ENCODE results near the gene MAPRE3.

Gene MAPRE3

DNA sequence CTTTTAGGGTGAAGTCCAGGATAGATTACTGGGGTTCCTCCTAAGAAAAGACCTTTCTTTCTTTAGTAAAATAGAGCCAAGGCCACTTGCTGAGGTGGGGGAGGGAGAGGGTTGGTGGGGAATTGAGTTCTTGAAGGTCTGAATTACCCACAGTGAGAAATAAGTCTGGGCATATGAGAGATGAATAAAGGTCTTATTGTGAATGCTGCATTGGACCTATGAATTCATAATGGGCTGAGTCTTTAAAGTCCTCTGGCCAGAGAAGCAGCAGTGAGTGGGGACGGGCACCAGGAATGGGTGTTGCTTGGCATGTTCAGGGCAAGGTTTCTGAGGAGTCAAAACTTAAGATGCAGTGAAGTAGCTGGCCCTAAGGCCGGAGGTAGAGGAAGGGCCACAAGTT lies 10.5 kb downstream of the MAPRE3 start:
- peaks cover 10% of the 10 kb centered on the region for H3K27me3 Mint-ChIP-seq (ENCODE audit: low read depth, poor library complexity)
- H3K4me3 Mint-ChIP-seq, result no peak overlapping the region
- H3K4me1 Mint-ChIP-seq, result no peaks in the 10 kb centered on the region
- TF ChIP-seq, protein P1, sequence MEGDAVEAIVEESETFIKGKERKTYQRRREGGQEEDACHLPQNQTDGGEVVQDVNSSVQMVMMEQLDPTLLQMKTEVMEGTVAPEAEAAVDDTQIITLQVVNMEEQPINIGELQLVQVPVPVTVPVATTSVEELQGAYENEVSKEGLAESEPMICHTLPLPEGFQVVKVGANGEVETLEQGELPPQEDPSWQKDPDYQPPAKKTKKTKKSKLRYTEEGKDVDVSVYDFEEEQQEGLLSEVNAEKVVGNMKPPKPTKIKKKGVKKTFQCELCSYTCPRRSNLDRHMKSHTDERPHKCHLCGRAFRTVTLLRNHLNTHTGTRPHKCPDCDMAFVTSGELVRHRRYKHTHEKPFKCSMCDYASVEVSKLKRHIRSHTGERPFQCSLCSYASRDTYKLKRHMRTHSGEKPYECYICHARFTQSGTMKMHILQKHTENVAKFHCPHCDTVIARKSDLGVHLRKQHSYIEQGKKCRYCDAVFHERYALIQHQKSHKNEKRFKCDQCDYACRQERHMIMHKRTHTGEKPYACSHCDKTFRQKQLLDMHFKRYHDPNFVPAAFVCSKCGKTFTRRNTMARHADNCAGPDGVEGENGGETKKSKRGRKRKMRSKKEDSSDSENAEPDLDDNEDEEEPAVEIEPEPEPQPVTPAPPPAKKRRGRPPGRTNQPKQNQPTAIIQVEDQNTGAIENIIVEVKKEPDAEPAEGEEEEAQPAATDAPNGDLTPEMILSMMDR (IDR thresholded peaks at IDR 0.05), result no peak
- H3K36me3 Mint-ChIP-seq (ENCODE audit: low read depth), result no peaks in the 10 kb centered on the region
- H3K27ac Mint-ChIP-seq, result no peak overlapping the region
- DNase-seq, result no peak
- H3K9me3 Mint-ChIP-seq, result no peaks in the 10 kb centered on the region

DNA sequence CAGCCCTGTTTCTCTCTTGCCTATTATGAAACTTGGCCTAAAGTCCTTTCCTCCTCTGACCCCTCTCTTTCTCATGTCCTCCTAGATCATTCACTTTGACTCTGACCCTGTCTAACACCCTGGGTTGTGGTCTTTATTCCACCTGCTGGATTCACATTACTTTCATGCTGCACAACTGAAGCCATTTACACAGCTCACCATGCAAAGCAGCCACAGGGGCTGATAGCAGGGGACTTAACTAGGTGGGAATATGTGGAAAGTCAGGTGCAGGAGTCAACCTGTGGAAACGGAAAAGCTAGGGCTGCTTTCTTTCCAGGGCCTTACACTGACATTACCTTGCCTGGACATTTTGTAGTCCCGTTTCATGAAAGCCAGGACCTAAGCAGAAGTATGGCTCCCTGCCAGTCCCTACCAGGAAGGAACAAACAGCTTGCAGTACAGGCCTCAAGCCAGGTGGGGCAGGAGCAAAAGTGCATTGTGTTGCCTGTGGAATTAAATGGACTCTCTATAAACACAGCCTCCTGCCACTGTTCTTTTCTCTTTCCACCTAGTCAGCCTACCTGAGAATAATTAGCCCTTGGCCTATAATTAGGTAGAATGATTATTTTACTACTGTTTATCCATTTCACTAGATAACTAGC lies 11.8 kb downstream of the MAPRE3 start:
- Mint-ChIP-seq H3K27ac (no peak overlapping the region), H3K36me3 (ENCODE audit: low read depth) (no peaks in the 10 kb centered on the region), H3K4me1 (no peaks in the 10 kb centered on the region), H3K4me3 (no peak overlapping the region), H3K9me3 (no peaks in the 10 kb centered on the region), H3K27me3 (ENCODE audit: low read depth, poor library complexity) (peaks cover 10% of the 10 kb centered on the region)
- TF ChIP-seq, protein P1 (IDR thresholded peaks at IDR 0.05), result peak; percentile 11
- DNase-seq, result no peak

DNA sequence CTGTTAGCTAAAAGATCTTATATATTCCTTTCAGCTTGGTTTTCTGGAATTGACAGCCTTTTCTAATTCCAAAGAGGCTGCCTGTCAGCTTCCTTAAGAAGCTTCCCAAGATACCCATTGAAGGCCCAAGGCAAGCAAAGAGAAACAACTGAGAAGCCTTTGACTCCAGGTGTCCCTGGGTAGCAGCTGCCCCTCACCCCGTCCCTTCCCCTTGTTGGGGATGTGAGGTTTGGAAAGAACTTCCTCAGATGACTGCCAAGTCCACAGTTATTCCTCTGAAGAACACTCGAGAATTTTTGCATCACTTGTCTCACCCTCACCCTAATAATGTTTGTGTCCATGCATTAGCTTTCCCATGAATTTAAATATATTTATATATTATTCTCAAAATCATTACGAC lies 13.3 kb downstream of the MAPRE3 start:
- Mint-ChIP-seq H3K27ac (no peak overlapping the region), H3K36me3 (ENCODE audit: low read depth) (no peaks in the 10 kb centered on the region), H3K4me3 (no peak overlapping the region), H3K27me3 (ENCODE audit: low read depth, poor library complexity) (peaks cover 14% of the 10 kb centered on the region), H3K4me1 (no peaks in the 10 kb centered on the region), H3K9me3 (no peaks in the 10 kb centered on the region)
- no peak for DNase-seq
- TF ChIP-seq, protein P1 (IDR thresholded peaks at IDR 0.05), result no peak

DNA sequence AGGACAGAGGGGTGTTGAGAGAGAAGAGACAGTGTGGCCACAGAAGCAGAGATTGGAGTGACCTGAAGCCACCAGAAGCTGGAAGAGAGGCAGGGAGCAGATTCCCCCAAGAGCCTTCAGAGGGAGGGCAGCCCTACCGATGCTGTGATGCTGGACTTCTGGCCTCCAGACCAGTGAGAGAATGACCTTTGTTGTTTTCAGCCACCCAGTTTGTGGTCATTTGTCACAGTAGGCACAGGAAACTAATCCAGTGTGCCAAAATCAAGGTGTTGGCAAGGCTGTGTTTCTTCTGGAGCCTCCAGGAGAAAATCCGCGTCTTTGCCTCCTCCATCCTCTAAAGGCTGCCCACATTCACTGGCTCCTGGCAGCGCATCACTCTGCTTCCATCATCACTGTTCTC lies 15.4 kb downstream of the MAPRE3 start:
- H3K27me3 Mint-ChIP-seq (ENCODE audit: low read depth, poor library complexity), result peaks cover 15% of the 10 kb centered on the region
- TF ChIP-seq, protein P1 (IDR thresholded peaks at IDR 0.05), result no peak

DNA sequence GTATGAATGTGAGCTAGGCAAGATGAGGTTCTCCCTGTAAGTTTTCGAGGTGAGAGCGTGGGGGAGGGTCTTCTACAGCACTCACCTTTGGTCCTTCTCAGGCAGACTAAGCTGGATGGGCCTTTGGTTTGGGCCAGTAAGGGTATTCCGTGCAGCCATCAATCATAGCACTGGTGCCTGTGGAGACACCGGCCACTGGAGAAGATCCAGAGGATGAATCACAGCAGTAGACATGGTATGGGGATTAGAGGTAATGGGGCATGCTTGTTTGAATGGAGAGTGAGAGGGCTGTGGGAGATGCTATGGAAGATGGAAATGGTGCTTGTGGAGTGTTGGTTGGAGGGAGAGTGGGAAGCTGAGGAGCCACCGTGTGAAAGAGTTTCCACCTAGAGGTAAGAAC lies 16.1 kb downstream of the MAPRE3 start:
- Mint-ChIP-seq H3K27ac (no peak overlapping the region), H3K36me3 (ENCODE audit: low read depth) (no peaks in the 10 kb centered on the region), H3K4me1 (no peaks in the 10 kb centered on the region), H3K4me3 (no peak overlapping the region), H3K9me3 (no peaks in the 10 kb centered on the region), H3K27me3 (ENCODE audit: low read depth, poor library complexity) (peaks cover 15% of the 10 kb centered on the region)
- TF ChIP-seq, protein P1 (IDR thresholded peaks at IDR 0.05), result no peak
- DNase-seq, result no peak

More for the DNA sequence above, 15.4 kb downstream of the MAPRE3 start:
- no peaks in the 10 kb centered on the region for H3K4me1 Mint-ChIP-seq
- H3K4me3 Mint-ChIP-seq, result no peak overlapping the region
- DNase-seq, result no peak
- no peaks in the 10 kb centered on the region for H3K36me3 Mint-ChIP-seq (ENCODE audit: low read depth)
- no peak overlapping the region for H3K27ac Mint-ChIP-seq
- no peaks in the 10 kb centered on the region for H3K9me3 Mint-ChIP-seq

All from nephron progenitor cell (in vitro differentiated cells).